SHP77 (cell line): ENCODE measurements around the gene IGSF23.
"Not testable (repeated sequence)": the region's sequence is repeated elsewhere in the genome, so short reads cannot be mapped to it uniquely, and the experiment has no call there.

Experiments
- DNase-seq, 2 experiments: peaks; one replicate each; lab custom pipeline; 2025; lab: John Stamatoyannopoulos, UW

Gene IGSF23

DNA sequence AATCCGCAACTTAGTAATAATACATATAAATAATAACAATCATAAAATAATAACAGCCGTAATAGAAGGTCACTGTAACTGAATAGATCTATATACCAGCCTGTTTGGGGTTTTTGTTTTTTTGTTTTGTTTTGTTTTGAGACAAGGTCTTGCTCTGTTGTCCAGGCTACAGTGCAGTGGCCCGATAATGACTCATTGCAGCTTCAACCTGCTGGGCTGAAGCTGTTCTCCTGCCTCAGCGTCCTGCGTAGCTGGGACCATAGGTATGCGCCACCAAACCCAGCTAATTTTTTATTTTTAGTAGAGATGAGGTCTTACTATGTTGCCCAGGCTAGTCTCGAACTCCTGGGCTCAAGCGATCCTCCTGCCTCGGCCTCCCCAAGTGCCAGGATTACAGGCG, 950 bp downstream of the IGSF23 start:
- no peak for DNase-seq

DNA sequence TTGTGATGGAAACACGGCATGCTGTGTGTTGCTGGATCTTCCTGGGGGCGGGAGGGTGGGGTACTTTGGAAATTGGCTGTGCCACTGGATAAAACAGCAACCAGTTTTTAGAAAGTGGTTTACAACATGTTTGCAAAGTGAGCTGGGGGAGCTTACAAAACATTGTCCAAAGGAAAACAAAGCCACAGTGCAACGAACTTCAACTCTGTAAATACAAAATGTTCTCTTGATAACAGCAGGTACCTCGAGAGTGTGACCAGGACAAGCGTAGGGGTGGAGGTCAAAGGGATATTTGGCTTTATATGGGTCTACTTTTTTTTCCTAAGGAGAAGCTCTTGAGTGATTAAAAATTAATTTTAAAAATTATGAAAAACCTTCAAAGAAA, 2.5 kb downstream of the IGSF23 start:
- DNase-seq, result no peak

DNA sequence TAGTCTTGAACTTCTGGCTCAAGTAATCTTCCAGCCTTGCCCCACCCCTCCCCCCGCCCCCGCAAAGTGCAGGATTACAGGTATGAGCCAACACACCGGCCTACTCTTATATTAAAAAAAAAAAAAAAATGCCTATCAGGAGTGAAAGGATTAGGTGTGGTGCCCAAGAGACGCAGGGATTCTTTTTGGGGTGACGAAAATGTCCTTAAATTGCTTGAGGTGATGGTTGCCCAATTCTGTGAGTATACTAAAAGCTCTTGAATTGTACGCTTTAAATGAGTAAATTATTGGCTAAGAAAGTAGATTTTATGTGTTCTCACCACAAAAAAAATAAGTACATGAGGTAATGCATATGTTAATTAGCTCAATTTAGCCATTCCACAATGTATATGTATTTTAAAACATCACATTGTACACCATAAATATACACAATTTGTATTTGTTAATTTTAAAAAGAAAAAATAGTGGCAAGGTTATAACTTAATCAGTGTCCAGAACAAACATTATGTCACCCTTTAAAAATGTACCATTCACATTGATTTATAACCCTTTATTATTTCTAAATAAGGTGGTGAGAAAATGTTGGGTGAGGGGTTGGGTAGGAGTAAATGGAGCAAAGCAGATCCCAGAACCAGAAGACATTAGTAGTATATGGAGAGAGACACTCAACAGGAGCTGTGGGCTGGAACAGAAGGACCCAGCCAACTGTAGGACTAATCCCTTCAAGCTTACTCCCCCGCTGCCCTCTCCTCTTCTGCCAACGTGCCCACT, 3.9 kb downstream of the IGSF23 start:
- DNase-seq, result no peak

DNA sequence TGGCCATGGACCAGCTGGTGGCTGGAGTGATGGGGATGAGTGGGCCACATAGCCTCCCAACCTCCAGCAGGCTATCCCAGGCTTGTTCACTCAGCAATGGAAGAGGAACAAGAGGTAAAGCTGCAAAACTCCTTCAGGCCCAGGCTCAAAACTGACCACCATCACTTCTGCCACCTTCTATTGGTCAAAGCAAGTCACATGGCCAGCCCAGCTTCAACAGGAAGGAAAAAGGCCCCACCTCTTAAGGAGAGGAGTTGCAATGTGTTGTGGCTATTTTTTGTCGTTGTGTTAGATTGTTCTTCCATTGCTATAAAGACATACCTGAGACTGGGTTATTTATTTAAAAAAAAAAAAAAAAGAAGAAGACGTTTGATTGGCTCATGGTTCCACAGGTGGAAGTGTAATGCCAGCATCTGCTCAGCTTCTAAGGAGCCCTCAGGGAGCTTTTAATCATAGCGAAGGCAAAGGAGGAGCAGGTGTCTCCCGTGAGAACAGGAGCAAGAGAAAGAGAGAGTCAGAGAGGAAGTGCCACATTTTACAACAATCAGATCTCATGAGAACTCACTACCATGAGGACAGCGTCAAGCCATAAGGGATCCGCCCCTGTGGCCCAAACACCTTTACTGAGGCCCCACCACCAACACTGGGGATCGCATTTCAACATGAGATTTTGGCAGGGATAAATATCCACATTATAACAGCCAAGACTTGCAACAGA, 5.4 kb downstream of the IGSF23 start:
- DNase-seq, result no peak

DNA sequence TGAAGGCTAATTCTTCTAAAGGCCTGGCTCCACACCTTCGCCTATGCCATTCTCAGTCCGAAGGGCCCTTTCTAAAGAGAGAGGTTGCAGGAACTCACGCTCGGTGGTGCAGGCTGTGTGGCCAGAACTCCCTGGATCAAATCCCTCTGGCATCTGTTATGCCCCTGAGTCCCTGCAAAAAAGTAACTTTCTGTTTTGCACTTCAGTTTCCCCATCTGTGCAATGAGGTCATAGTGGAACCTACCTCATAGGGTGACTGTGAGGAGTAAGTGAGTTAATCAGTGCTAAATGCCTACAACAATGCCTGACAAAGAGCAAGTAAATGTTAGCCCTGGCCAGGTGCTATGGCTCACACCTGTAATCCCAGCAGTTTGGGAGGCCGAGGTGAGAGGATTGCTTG, 7.3 kb downstream of the IGSF23 start:
- DNase-seq, result no peak

DNA sequence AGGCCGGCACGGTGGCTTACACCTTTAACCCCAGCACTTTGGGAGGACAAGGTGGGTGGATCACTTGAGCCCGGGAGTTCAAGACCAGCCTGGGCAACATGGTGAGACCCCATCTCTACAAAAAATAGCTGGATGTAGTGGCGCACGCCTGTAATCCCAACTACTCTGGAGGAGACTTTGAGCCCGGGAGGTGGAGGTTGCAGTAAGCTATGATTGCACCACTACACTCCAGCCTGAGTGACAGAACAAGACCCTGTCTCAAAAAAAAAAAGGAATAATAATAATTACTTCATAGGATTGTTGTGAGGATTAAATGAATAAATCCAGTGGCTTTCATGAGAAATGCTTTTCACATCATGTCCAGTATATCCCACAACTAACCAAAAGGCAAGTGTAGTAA, 8.0 kb downstream of the IGSF23 start:
- no peak for DNase-seq

DNA sequence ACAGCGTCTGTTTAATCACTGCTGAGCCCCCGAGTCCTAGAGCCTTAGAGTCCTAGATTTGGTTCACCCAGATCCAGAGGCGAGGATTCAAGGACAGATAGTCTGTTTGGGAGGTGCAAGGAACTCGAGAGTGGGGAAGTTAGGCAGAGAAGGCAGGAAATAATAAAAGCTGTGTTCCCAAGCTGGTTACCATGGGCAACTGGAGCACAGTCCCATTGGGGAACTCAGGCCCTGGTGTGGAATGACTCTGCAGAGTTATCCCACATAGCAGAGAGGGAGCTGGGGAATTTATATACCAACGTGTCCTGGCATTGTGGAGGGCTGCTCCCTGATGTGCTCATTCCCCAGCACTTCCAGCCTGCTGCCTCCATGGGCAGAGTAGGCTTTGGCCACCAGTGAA, 9.7 kb downstream of the IGSF23 start:
- no peak for DNase-seq

DNA sequence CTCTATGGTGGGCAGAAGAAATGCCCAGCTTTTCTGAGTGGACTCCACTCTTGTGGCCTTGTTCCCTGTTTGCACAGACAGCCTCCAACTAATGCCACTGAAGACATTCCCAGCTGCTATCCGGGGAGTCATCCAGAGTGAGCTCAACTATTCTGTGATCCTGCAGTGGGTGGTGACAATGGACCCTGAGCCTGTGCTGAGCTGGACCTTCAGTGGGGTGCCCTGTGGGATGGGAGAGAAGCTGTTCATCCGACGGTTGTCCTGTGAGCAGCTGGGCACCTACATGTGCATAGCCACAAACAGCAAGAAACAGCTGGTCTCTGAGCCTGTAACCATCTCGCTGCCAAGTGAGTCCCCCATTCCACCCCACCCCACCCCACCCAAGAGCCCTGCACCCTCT, 10.3 kb downstream of the IGSF23 start:
- no peak for DNase-seq

DNA sequence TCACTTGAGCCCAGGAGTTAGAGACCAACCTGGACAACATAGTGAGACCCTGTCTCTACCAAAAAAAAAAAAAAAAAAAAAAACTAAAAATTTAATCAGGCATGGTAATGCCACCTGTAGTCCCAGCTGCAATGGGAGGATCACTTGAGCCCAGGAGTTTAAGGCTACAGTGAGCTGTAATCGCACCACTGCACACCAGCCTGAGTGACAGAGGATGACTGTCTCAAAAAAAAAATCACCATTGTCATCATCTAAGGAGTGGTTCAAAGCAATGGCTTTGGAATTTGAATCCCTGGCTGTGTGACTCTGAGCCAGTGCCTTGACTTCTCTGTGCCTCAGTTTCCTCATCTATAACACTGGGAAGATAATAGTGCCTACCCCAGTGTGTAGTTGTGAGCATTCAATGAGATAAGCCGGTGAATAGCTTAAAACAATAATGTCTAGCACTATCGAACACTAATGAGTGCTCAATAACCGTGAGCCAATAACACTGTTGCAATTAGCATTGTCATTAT, 11.5 kb downstream of the IGSF23 start:
- no peak for DNase-seq

DNA sequence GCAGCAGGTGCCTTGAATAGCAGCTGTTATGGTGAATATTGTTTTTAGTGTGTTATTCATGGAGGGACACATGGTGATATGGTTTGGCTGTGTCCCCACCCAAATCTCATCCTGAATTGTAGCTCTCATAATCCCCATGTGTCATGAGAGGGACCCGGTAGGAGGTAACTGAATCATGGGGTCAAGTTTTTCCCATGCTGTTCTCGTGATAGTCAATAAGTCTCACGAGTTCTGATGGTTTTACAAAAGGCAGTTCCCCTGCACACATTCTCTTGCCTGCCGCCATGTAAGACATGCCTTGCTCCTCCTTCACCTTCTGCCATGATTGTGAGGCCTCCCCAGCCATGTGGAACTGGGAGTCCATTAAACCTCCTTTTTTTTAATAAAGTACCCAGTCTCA, 12.3 kb downstream of the IGSF23 start:
- DNase-seq, result not testable (repeated sequence)

DNA sequence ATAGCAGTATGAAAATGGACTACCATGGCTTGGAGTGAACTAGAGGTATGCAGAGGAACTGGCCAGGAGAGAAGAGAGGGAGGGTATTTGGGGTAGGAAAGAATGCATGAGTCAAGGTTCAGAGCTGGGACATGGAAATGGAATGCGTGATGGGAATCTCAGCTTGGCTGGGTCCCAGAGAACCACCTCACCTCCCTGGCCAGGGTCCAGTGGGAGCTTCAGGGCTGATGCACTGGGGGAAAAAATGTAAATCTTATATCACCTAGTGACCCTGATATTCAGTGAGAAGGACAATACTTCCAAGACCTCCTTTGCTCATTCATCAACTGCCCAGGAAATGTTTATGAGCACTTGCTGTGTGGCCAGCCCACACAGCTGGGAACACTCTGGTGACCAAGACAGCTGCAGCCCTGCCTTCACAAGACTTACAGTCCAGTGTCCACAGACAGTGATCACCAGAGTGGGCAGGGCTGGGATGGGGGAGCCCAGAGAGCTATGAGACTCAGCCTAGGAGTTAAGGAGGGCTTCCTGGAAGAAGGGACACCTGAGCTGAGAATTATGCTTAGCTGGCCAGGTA, 12.8 kb downstream of the IGSF23 start:
- no peak for DNase-seq

DNA sequence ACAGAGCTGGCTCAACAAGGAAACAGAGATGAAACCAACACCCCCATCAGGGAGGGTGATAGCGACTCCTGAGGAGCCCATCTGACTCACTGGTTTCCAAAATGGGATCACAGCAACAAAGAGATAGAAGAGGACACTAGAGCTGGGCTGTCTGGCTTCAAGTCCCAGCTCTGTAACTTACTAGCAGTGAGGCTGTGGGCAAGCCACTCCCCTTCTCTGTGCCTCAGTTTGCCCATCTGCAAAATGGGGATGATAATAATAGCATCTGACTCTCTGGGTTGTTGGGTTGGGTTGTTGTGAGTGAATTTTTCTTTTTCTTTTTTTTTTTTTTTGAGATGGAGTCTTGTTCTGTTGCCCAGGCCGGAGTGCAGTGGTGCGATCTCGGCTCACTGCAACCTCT, 14.3 kb downstream of the IGSF23 start:
- DNase-seq, result no peak

DNA sequence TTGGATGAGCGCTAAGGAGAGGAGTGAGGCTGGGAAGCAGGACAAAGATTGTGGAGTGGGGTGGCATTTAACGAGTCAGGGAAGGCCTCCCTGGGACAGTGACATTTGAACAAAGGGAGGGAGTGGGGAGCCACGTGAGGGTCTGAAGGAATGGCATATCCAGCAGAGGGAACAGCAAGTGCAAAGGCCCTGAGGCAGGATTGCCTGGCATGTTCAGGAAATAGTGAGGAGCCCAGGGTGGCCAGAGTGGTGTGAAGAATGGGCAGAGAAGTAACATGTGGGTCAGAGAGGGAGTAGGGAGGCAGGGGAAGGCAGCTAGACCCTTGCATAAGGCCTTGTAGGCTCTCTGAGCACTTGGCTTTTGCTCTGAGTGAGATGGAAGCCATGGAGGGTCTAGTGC, 15.4 kb downstream of the IGSF23 start:
- no peak for DNase-seq

DNA sequence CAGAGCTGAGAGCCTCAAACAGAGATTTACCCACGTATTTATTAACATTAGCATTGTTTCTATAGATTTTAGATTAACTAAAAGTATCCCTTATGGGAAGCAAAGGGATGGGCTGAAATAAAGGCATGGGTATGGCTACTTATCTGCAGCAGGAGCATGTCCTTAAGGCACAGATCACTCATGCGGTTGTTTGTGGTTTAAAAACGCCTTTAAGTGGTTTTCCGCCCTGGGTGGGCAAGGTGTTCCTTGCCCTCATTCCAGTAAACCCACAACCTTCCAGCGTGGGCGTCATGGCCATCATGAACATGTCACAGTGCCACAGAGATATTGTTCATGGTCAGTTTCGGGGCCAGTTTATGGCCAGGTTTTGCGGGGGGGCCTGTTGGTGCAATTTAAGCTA, 18.2 kb downstream of the IGSF23 start:
- not testable (repeated sequence) for DNase-seq

DNA sequence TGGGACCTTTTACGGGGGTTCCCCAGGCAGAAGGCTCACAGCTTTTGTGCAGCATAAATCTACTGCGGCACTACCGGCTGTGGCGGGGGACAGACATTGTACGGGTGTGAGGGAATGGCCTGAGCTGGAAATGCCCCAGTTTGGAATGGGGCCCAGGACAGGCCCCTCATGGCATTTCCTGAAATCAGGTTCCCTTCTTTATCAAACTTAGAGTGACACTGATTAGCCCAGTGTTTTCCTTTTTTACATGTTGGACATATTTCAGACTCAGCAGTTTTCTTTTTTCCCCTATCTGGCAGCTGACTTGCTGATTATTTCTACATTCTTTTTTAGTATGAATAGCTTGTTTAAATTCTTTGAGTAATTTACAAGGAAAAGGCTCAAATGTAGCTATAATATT, 20.7 kb downstream of the IGSF23 start:
- not testable (repeated sequence) for DNase-seq

DNA sequence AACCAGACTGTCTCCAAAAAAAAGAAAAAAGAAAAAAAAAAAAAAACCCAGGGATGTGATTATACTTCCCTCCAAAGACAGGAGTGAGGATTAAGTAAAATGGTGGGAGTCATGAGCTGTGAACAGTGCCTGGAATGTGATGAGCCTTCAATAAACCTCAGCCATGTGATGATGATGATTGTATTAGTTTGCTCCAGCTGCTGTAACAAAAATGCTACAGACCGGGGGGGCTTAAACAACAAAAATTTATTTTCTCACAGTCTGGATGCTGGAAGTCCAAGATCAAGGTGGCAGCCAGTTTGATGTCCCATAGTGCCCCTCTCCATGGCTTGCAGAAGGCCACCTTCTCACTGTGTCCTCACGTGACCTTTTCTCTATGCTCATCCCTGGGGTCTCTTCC, 21.4 kb downstream of the IGSF23 start:
- no peak for DNase-seq

DNA sequence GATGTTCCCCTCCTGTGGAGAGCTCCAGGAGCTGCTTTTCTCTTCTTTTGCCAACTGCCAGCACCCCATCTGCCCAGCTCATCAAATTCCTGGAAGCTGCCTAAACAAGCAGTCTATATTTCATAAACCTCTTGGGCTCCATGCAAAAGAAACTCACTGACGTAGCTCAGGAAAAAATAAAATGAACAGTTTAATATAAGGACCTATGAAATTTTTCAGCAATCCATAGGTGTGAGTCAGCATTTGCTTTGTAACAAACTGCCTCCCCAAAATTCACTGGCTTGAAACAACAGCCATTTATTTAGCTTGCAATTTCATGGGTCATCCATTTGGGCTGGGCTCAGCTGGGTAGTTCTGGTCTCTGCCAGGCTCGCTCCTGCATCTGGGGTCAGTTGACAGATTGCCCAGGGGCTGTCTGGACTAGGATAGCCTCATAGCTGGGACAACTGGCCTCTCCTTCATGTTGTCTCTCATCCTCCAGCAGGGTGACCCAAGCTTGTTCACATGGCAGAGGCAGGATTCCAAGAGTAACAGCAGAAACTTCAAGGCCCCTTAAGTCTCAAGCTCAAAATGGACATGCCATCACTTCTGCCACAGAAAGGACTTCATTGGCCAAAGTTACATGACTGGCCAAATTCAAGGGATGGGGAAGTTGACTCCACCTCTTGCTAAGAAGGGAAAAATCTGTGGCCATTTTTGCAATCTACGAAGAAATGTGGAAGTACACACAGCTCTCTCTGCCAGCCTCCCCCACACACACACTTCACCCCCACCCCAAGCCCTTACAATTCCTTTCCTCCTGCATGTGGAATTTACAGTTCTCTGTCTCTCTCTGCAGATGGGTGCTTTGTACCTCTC, 22.4 kb downstream of the IGSF23 start:
- no peak for DNase-seq

DNA sequence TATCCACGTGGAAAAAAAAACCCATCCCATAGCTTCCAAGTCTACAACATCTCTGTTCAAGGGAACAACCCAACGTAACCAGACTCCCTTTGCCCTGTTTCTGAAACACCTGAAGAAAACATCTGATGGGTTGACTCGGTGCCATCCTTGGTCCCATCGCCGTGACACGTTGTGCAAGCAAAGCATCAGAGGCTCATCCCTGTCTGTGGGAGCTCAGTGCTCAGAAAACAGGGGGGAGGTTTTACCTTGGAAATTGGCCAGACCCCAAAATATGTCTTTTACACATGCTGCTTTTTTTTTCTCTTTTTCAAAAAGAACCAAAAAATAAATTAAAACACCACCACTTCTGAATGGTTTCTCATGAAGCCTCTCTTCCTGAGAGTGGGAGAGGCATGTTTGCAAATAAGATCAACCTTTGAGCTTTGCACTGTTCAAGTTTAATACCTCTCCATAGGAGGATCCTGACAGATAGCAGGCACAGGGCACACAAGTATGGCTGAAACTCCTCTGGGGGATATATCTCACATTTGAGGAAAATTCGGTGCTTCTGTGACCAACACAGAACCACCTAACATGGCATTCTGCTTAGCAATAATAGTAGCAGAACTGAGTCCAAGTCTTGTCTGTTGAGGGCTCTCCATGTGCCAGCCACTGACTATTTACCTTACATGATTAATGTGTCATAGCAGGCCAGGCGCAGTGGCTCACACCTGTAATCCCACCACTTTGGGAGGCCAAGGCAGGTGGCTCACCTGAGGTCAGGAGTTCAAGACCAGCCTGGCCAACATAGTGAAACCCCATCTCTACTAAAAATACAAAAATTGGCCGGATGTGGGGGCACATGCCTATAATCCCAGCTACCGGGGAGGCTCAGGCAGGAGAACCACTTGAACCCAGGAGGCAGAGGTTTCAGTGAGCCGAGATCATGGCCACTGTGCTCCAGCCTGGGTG, 23.4 kb downstream of the IGSF23 start:
- DNase-seq, result no peak

DNA sequence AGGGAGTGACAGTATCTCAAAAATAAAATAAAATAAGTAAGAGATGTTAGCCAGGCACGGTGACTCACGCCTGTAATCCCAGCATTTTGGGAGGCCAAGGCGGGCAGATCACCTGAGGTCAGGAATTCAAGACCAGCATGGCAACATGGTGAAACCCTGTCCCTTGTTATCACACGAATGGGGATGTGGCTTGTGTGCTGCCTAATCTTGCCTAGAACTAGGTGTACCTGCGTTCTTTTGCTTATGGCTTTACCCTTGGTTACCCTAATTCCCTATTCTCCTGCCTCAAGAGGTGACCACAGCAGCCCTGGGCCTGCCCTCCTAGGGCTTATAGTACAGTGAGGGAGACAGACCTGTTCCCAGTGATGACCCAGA, 24.0 kb downstream of the IGSF23 start:
- no peak for DNase-seq

DNA sequence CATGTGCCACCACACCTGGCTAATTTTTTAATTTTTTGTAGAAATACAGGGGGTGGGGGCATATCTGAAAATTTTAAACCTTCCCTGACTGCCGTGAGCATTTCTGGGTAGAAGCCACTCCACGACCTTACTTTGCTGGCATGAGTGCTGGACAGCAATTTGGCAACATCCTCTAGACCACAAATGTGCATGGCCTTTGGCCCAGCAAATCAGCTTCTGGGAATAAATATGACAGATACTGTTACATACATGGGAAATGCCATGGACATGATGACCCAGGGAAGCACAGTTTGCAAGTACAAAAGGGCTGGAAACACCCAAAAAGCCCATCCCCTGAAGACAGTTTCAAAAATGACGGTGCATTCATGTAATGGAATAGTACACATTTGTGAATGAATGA, 27.2 kb downstream of the IGSF23 start:
- no peak for DNase-seq
